ENCODE data around the gene RBBP7.

The RBBP7 gene

DNA sequence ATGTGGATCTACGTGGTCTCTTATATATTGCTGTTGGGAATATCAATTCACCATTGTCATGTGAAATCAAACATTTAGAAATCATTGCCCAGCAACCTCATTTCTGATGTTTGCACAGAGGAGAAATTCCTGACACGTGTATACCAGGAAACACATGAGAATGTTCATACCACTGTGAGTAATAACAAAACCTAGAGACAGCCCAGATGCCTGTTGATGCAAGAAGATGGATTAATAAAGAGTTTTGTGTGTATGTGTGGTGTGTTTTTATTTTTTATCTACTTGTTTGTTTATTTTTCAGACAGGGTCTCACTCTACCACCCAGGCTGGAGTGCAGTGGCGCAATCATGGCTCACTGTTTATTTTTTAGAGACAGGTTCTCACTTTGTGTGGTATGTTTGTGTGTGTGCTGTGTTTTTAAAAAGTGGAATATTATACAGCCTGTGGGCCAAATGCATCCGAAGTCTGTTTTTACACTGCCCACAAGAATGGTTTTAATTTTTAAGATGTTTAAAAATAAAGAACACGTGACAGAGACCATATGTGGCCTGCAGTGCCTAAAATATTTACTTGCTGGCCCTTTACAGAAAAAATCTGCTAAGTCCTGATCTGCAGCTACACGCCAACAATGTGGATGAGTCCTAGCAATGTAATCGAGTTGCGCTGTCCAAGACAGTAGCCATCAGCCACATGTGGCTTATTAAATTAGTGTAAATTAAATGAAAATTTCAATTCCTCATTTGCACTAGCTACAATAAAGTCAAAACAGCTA is 44.7 kb downstream of the RBBP7 start:
- no peak for DNase-seq

DNA sequence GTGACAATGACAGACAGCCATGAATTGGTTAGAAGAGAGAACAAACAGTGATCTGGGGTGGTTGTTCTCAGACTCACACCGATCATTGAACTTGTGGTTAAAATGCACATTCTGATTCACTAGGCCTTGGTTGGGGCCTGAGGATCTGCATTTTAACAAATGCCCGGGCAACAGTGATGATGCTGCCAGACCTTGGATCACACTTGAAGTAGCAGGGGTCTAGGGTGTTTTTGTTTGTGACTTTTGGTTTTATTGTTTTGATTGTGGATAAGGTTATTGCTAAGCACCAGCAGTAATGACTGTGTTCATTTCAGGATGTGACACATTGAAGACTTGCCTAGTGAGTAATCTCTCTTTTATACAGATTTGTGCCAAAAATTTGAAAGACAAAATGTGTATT is 47.4 kb downstream of the RBBP7 start:
- no peak for DNase-seq

DNA sequence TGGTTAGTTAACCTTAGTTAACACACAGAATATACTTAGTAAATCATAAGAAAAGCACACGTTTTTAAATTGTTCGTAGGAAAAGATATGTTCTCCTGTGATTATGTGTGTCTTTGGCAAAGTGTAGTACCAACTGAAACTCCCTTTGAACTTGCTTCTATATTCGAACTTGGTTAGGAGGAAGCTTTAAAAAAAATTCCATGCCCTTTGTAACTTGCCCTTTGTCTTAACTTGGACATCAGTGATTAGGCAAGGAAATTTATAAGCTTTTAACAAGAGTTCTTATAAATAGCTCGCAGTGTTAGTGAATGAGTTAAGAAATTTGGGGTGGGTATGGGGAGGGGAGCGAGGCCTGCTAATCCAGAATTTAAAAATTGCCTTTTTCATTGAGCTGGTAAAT is 50.5 kb downstream of the RBBP7 start:
- no peak for DNase-seq

DNA sequence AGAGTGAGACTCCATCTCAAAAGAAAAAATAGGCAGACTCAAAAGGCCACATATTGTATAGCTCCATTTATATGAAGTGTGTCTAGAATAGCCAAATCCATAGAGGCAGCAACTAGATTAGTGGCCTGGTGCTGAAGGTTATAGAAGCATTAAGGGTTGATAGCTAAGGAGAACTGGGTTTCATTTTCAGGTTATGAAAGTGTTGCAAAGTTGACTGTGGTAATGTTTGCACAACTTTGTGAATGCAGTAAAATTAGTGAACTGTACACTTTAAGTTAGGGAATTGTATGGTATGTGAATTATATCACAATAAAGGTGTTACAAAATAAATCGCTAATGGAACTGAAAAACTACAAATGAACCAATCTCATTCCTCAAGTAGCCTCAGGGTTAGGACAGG is 55.6 kb downstream of the RBBP7 start:
- no peak for DNase-seq

DNA sequence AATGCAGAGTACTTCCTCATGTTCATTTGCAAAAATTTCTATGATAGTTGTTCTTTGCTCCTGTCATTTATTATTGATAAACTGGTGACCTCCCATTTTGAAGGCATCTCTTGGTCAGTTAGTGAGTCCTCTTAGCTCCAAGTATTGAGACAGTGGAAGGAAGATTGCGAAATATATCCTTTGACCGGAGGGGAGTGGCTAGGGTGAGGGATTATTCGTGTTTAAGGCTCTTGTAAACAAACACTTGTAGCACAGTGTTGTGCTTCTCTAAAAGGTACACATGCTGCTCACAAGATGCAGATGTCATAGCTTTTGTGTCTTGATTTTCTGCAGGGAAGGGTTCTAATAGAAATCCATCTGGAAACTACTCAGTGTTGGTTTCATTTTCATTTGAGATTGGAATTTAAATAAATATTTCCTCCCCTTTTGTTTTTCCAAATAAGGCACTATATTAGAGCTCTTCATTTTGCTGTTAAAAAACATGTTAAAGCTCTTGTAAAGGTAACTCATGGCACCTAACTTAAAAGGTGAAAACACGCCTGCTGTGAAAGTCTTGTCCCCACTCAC is 62.1 kb downstream of the RBBP7 start:
- DNase-seq, result no peak

DNA sequence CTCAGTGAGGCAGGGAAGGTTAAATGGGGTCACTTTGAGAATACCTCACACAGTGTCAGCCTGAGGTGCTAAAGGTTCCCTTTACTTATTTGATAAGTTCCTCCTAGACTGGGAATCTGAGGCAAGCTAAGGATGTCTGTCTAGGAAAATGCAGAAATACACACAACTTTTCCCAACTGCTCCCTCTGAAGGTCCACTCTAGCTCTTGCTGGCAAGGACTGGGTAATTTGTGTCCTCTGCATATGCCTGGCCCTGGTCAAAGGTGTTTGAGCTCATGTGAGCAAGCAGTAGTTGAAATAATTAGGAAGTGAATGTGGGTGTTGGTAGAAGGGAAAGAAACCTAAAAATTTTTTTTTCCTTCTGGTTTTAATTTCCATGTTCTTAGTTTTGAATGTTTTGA is 62.6 kb downstream of the RBBP7 start:
- DNase-seq, result no peak

DNA sequence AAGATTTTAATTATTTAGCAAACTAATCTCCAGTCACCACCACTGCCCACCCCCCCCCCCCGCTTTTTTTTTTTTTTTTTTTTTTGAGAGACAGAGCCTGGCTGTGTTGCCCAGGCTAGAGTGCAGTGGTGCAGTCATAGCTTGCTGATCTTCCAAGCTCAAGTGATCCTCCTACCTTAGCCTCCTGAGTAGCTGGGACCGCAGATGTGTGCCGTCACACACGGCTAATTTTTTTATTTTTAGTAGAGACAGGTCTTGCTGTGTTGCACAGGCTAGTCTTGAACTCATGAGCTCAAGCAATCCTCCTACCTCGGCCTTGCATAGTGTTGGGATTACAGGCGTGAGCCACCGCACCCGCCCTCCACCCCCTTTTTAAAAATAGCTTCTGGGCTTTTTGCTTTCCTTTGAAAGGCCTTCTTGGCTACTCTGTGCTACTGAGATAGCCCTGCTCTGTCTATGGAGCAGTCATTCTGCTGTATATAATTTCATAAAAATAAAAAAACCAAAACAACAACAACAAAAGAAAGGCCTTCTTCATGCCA is 65.2 kb downstream of the RBBP7 start:
- DNase-seq, result no peak

DNA sequence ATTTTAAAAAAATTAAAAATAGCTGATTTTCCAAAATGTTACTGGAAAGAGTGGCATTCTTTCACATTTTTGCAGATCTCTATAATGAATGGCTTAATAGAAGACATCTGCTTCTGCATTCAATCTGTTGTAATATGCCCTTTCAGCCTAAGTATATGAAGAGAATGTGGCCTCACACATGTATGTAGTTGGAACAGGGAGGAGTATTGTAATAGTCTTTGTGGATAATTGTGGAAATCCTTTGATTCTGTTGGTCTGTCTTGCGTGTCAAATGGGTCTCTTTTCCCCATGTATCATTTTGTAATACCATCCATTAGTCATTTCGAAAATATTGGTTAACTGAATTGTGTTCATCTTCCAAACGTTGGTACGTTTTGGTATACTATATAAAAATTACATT is 72.3 kb downstream of the RBBP7 start:
- DNase-seq, result no peak

DNA sequence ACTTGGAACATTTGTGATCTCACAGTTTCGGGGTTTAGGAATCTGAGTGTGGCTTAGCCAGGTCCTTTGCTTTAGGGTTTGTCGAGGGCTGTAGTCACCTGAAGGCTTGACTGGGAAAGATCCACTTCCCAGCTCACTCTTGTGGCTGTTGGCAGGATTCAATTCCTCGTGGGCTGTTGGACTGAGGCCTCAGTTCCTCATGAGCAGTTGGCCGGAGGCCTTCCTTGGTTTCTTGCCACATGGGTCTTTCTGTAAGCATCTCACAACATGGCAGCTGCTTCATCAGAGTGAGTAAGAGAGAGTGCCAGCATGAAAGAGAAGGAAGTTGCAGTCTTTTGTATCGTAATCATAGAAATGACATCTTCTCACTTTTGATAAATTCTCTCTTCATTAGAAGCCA is 72.8 kb downstream of the RBBP7 start:
- DNase-seq, result no peak

DNA sequence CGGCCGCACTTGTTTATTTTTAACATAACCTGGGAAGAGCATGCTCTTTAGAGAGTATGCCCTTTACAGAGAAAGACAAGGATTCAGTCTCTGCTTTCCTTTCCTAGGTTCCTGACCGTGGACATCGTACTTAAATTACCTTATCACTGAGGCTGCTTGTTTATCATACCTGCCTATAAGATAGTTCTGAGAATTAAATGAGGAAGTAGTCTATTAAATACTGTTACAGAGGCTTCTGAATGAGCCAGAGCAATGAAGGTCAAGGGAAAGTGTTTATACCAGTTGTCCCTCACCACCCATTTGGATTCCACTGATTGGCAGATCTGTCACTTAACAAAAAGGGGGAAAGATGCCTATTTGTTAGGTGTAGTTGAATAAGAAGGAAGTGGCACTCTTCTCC is 73.9 kb downstream of the RBBP7 start:
- DNase-seq, result no peak

Measured in activated CD4-positive, alpha-beta T cell treated with anti-CD3 and anti-CD28 coated beads, Interleukin-2, amount 50 U/mL, for 1 hour (primary cell).